ENCODE data around the gene ITGAD. TPM values are rescaled to one million over a fixed set of nuclear protein-coding genes. Genes with fewer than 3 reads are reported as not detected.

Gene ITGAD
- total RNA-seq, 2 donors from 2014 or later = 0.14 TPM; not detected in 1

GRCh38 chr16:31458844-31459686 lies 65.9 kb downstream of the ITGAD start, which contains the start of gene ARMC5:
TSS of gene ARMC5 (plus strand) at chr16:31459501. CDS start at chr16:31459525, 24 bp downstream.
- TF ChIP-seq CTCF (IDR thresholded peaks at IDR 0.05) = peak; percentile 64
- Histone ChIP-seq H3K4me1 (ENCODE audit: control insufficient read depth in 1 of 2, low read depth in 2 of 2) (peaks cover 37 to 50% of the 10 kb centered on the region in 2 donors), H3K9me3 (no peaks in the 10 kb centered on the region), H3K4me3 (peak within 1 kb of the TSS; percentile 85), H3K27me3 (replicated peaks; ENCODE audit: insufficient read depth) (no peaks in the 10 kb centered on the region), H3K36me3 (peaks cover 6% of the 10 kb centered on the region), H3K27ac (peak within 1 kb of the TSS; percentile 96 to 99)
- ATAC-seq (ENCODE audit: insufficient number of reproducible peaks, low FRiP score, low read depth) (peak; percentile 89), DNase-seq (ENCODE audit: low spot score) (peak; percentile 86)

- Histone ChIP-seq H3K4me1 (ENCODE audit: control insufficient read depth in 1 of 2, low read depth in 2 of 2) (peaks cover 32 to 43% of the 10 kb centered on the region in 2 donors), H3K36me3 (peaks cover 6% of the 10 kb centered on the region), H3K27me3 (replicated peaks; ENCODE audit: insufficient read depth) (no peaks in the 10 kb centered on the region), H3K9me3 (no peaks in the 10 kb centered on the region), H3K4me3 (peak overlapping the region; percentile 85), H3K27ac (peak overlapping the region; percentile 96 to 99)
- DNase-seq (ENCODE audit: low spot score) (peak; percentile 99), ATAC-seq (ENCODE audit: insufficient number of reproducible peaks, low FRiP score, low read depth) (peak; percentile 83)
- no peak for TF ChIP-seq CTCF (IDR thresholded peaks at IDR 0.05)
Measured at GRCh38 chr16:31459687-31460581, 66.8 kb downstream of the ITGAD start.

GRCh38 chr16:31460582-31461002 lies 67.5 kb downstream of the ITGAD start:
- DNase-seq (ENCODE audit: low spot score) = no peak
- H3K27ac ChIP-seq = peak overlapping the region; percentile 35 to 96
- no peak for ATAC-seq (ENCODE audit: insufficient number of reproducible peaks, low FRiP score, low read depth)

GRCh38 chr16:31461201-31461920 lies 68.2 kb downstream of the ITGAD start:
- no peak for TF ChIP-seq CTCF (IDR thresholded peaks at IDR 0.05)
- ATAC-seq (ENCODE audit: insufficient number of reproducible peaks, low FRiP score, low read depth) (no peak), DNase-seq (ENCODE audit: low spot score) (no peak)
- H3K27ac ChIP-seq = no peak overlapping the region
- H3K4me3 ChIP-seq = no peak overlapping the region
- H3K4me1 ChIP-seq (ENCODE audit: control insufficient read depth in 1 of 2, low read depth in 2 of 2) = peaks cover 21 to 28% of the 10 kb centered on the region in 2 donors
- no peaks in the 10 kb centered on the region for H3K9me3 ChIP-seq
- H3K36me3 ChIP-seq = peaks cover 11% of the 10 kb centered on the region
- no peaks in the 10 kb centered on the region for H3K27me3 ChIP-seq (replicated peaks; ENCODE audit: insufficient read depth)

More at GRCh38 chr16:31460582-31461002, 67.5 kb downstream of the ITGAD start:
- Histone ChIP-seq H3K4me1 (ENCODE audit: control insufficient read depth in 1 of 2, low read depth in 2 of 2) (peaks cover 28 to 36% of the 10 kb centered on the region in 2 donors), H3K9me3 (no peaks in the 10 kb centered on the region), H3K4me3 (peak overlapping the region; percentile 85), H3K36me3 (peaks cover 7% of the 10 kb centered on the region), H3K27me3 (replicated peaks; ENCODE audit: insufficient read depth) (no peaks in the 10 kb centered on the region)
- TF ChIP-seq CTCF (IDR thresholded peaks at IDR 0.05) = peak; percentile 43

All from thoracic aorta (tissue), 2 donors.